B cell (primary cell): Measurements from ENCODE around the gene TMOD3. TPM values are rescaled to one million over a fixed set of nuclear protein-coding genes. Genes with fewer than 3 reads are reported as not detected.
"Not testable (repeated sequence)": the region's sequence is repeated elsewhere in the genome, so short reads cannot be mapped to it uniquely, and the experiment has no call there.

ENCODE experiments used
- ATAC-seq: fragments of 200-7000 bp; cut with Tn5 transposase; one replicate; pipeline ENCODE4 v1.10.0; 2021; ENCODE audit warnings: low read depth, mild to moderate bottlenecking, moderate number of reproducible peaks, moderate library complexity
- CTCF ChIA-PET: fragments of 350-600 bp; sonication (Branson Sonifier 250); formaldehyde crosslinking; loops from one replicate; lab custom pipeline; 2021; ENCODE audit warnings: antibody characterized with exemption, inconsistent platforms; lab: Charles Lee
- POLR2A ChIA-PET: fragments of 350-600 bp; sonication (Branson Sonifier 250); formaldehyde crosslinking; loops from one replicate; lab custom pipeline; 2021; ENCODE audit warnings: antibody characterized with exemption; lab: Charles Lee
- DNase-seq: peaks from one replicate; pipeline ENCODE4 v3.0.0; 2013
- H2AFZ ChIP-seq: 2 replicates; pipeline ENCODE4 v1.6.1; 2012; ENCODE audit warnings: mild to moderate bottlenecking, low read depth, low read length; ENCODE audit not compliant: insufficient read depth, poor library complexity, severe bottlenecking
- H3K27ac ChIP-seq, 2 donors: 1 replicate in 1 of 2; 2 replicates in 1 of 2; pipeline ENCODE4 v1.5.1; 2012 to 2013; ENCODE audit warnings: low read length in 2 of 2, mild to moderate bottlenecking in 2 of 2, moderate library complexity in 1 of 2
- H3K27me3 ChIP-seq, 4 experiments: fragments of 200-600 bp in 1 of 4; sonication (generic) in 1 of 4; replicated peaks in 1 of 4; 1 replicate in 2 of 4; 2 replicates in 2 of 4; pipeline versions ENCODE4 v1.6.1 to v1.7.0; 2013 to 2016; ENCODE audit warnings: low read length in 3 of 4, mild to moderate bottlenecking in 2 of 4, mixed read lengths in 1 of 4, moderate library complexity in 1 of 4; ENCODE audit not compliant: insufficient read depth in 4 of 4, control insufficient read depth in 3 of 4; ENCODE audit errors: control extremely low read depth in 1 of 4
- H3K36me3 ChIP-seq, 2 experiments: replicated peaks in 1 of 2; 1 replicate in 1 of 2; 2 replicates in 1 of 2; pipeline versions ENCODE4 v1.6.1 to v1.7.1; 2013; ENCODE audit warnings: low read length in 1 of 2; ENCODE audit not compliant: insufficient read depth in 2 of 2, control insufficient read depth in 1 of 2; ENCODE audit errors: control extremely low read depth in 1 of 2, extremely low read depth in 1 of 2
- H3K4me1 ChIP-seq, 2 donors: fragments of 200-600 bp in 1 of 2; sonication (generic) in 1 of 2; 1 replicate in 1 of 2; 2 replicates in 1 of 2; pipeline versions ENCODE4 v1.5.1 to v1.6.1; 2013 to 2017; ENCODE audit warnings: low read length in 2 of 2; ENCODE audit not compliant: control insufficient read depth in 2 of 2, insufficient read depth in 2 of 2
- H3K4me2 ChIP-seq: replicated peaks from 2 replicates; pipeline ENCODE3; 2012; ENCODE audit warnings: mild to moderate bottlenecking, low read depth, low read length; ENCODE audit not compliant: poor library complexity, severe bottlenecking
- H3K4me3 ChIP-seq, 5 experiments: fragments of 200-600 bp in 1 of 5; sonication (generic) in 1 of 5; 1 replicate in 3 of 5; 2 replicates in 2 of 5; pipeline versions ENCODE4 v1.5.1 to v1.7.0; 2011 to 2016; ENCODE audit warnings: low read length in 4 of 5, mild to moderate bottlenecking in 4 of 5, low read depth in 2 of 5, control low read depth in 1 of 5, moderate library complexity in 1 of 5; ENCODE audit not compliant: insufficient read depth in 1 of 5; ENCODE audit errors: control extremely low read depth in 1 of 5, extremely low read depth in 1 of 5
- H3K79me2 ChIP-seq: fragments of 200-600 bp; sonication (generic); one replicate; pipeline ENCODE4 v1.6.0; 2016; ENCODE audit warnings: low read length; ENCODE audit not compliant: control insufficient read depth, insufficient read depth
- H3K9ac ChIP-seq: fragments of 200-600 bp; sonication (generic); 2 replicates; pipeline ENCODE4 v1.6.1; 2017; ENCODE audit warnings: mild to moderate bottlenecking, low read length, moderate library complexity
- H3K9me3 ChIP-seq, 3 donors: one replicate each; pipeline versions ENCODE4 v1.6.1 to v1.7.1; 2013; ENCODE audit warnings: low read length in 2 of 3; ENCODE audit not compliant: control insufficient read depth in 2 of 3, insufficient read depth in 1 of 3; ENCODE audit errors: control extremely low read depth in 1 of 3
- H4K20me1 ChIP-seq: 2 replicates; pipeline ENCODE4 v1.6.0; 2012; ENCODE audit warnings: mild to moderate bottlenecking, low read length; ENCODE audit not compliant: insufficient read depth, control insufficient read depth, poor library complexity, severe bottlenecking
- H3K27ac Mint-ChIP-seq: one replicate; pipeline ENCODE4 v1.8.0; 2021; ENCODE audit warnings: mixed read lengths
- H3K27me3 Mint-ChIP-seq: one replicate; pipeline ENCODE4 v1.8.0; 2021; ENCODE audit warnings: mixed read lengths
- H3K4me1 Mint-ChIP-seq: one replicate; pipeline ENCODE4 v1.8.0; 2021; ENCODE audit warnings: mixed read lengths
- H3K4me3 Mint-ChIP-seq: one replicate; pipeline ENCODE4 v1.8.0; 2021; ENCODE audit warnings: mixed read lengths
- H3K9me3 Mint-ChIP-seq: one replicate; pipeline ENCODE4 v1.8.0; 2022; ENCODE audit warnings: mixed read lengths; ENCODE audit not compliant: insufficient read depth
- EZH2 ChIP-seq: IDR thresholded peaks from 2 replicates; pipeline ENCODE4 v1.6.1; 2012; ENCODE audit warnings: borderline replicate concordance, low read depth, mild to moderate bottlenecking, moderate library complexity, low read length; ENCODE audit not compliant: insufficient read depth, poor library complexity, severe bottlenecking
- WGBS: methylation state at CpG from one replicate; pipeline ENCODE4 v1.1.5; 2013; ENCODE audit warnings: missing lambda C conversion rate; ENCODE audit not compliant: insufficient coverage; 5-methylcytosine and 5-hydroxymethylcytosine counted together
- intact Hi-C: fragments of 100-400 bp; cut with micrococcal nuclease; formaldehyde crosslinking; loops from one replicate; pipeline ENCODE4 v1.10.0; 2022
- polyA plus RNA-seq: library from polyadenylated mRNA; depleted of rRNA; stranded (reverse); fragments of >200 nt; gene quantifications from 2 replicates; pipeline ENCODE4 v1.2.3, GENCODE V29; 2012
- total RNA-seq, 2 donors: library from RNA; stranded (reverse); fragments of 120-200 nt in 1 of 2; gene quantifications; 1 replicate in 1 of 2; 2 replicates in 1 of 2; pipeline versions ENCODE4 v1.2.3 to v1.2.4, GENCODE V29; 2013 to 2022
- TF ChIP-seq, protein P1 (sequence below): fragments of 200-600 bp; IDR thresholded peaks from one replicate; pipeline ENCODE4 v1.8.0; 2022; ENCODE audit warnings: antibody characterized with exemption, mild to moderate bottlenecking

TMOD3 gene
- total and polyA plus RNA-seq, 2 donors (not counting 1 experiment from before 2014, with no cell fraction given), result 7.2 to 52.1 TPM

DNA sequence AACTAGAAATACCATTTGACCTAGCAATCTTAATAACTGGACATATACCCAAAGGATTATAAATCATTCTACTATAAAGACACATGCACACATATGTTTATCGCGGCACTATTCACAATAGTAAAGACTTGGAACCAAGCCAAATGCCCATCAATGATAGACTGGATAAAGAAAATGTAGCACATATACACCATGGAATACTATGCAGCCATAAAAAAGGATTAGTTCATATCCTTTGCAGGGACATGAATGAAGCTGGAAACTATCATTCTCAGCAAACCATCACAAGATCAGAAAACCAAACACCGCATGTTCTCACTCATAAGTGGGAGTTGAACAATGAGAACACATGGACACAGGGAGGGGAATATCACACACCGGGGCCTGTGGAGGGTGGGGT is 37.0 kb upstream of the TMOD3 start:
- DNase-seq, H3K4me3 ChIP-seq, H3K9ac ChIP-seq, H3K27ac ChIP-seq, CTCF ChIA-PET, H3K27me3 ChIP-seq, H3K27ac Mint-ChIP-seq, H3K9me3 Mint-ChIP-seq, H3K79me2 ChIP-seq, ATAC-seq, H3K27me3 Mint-ChIP-seq, POLR2A ChIA-PET, H3K4me1 ChIP-seq, H3K36me3 ChIP-seq, H3K4me3 Mint-ChIP-seq, H3K4me2 ChIP-seq, H4K20me1 ChIP-seq, H3K4me1 Mint-ChIP-seq, intact Hi-C loops, H3K9me3 ChIP-seq, H2AFZ ChIP-seq: not testable (repeated sequence)
- WGBS, result no CpG with 5 or more reads among the region's 4 CpGs

DNA sequence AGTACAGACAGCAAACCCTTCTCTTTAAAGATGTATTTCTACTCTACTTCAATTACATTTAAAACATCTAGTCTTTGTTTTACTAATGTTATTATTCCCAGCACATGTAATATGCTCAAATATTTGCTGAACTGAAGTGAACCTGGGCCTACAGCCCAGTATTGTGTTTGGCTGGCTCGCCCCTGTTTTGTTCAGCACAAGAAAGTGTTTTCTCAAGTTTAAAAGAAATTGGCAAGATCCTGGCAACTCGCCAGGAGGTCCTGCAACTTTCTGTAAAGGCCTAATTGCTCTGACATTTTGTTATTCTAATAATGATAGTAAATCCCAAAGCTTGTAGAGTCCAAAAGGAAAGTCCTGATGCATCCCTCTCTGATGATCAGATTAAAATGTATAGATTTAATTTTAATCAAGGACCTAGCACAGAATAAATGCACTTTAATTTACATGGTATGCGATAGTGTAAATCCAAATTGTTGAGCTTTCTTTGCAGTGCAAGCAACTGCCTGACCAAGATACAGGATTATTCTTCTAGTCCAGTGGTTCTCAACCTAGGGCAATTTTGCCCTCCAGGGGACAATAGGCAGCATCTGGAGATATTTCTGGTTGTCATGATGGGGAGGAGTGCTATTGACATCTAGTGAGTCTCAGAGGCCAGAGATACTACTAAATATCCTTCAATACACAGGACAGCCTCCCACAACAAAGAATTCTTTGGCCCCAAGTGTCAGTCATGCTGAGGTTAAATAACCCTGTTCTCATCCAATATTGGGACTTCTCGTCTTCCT is 35.7 kb upstream of the TMOD3 start:
- H3K27me3 ChIP-seq, result no peaks in the 10 kb centered on the region
- Mint-ChIP-seq H3K4me3 (no peak overlapping the region), H3K9me3 (no peaks in the 10 kb centered on the region), H3K27me3 (no peaks in the 10 kb centered on the region), H3K27ac (no peak overlapping the region), H3K4me1 (no peaks in the 10 kb centered on the region)
- peaks cover 0 to 7% of the 10 kb centered on the region in 2 experiments for H3K36me3 ChIP-seq
- intact Hi-C loops, result no loop called here
- WGBS, result 100% methylated on average over 1 of the region's 4 CpGs
- no peaks in the 10 kb centered on the region for H4K20me1 ChIP-seq
- H3K79me2 ChIP-seq, result no peaks in the 10 kb centered on the region
- H2AFZ ChIP-seq, result no peak overlapping the region
- CTCF ChIA-PET, result interaction anchor here (1.2 kb wide), 2 partner anchors 11 to 17 kb away, joined by 3 read pairs; no protein-coding TSS in a partner anchor
- no peak overlapping the region for H3K27ac ChIP-seq
- no peaks in the 10 kb centered on the region for H3K9me3 ChIP-seq
- H3K4me2 ChIP-seq, result no peak overlapping the region
- H3K4me3 ChIP-seq, result no peak overlapping the region
- no peak for DNase-seq
- H3K9ac ChIP-seq, result no peak overlapping the region
- TF ChIP-seq, protein P1, sequence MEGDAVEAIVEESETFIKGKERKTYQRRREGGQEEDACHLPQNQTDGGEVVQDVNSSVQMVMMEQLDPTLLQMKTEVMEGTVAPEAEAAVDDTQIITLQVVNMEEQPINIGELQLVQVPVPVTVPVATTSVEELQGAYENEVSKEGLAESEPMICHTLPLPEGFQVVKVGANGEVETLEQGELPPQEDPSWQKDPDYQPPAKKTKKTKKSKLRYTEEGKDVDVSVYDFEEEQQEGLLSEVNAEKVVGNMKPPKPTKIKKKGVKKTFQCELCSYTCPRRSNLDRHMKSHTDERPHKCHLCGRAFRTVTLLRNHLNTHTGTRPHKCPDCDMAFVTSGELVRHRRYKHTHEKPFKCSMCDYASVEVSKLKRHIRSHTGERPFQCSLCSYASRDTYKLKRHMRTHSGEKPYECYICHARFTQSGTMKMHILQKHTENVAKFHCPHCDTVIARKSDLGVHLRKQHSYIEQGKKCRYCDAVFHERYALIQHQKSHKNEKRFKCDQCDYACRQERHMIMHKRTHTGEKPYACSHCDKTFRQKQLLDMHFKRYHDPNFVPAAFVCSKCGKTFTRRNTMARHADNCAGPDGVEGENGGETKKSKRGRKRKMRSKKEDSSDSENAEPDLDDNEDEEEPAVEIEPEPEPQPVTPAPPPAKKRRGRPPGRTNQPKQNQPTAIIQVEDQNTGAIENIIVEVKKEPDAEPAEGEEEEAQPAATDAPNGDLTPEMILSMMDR, result no peak
- TF ChIP-seq EZH2, result no peak
- POLR2A ChIA-PET, result no interaction called here
- ATAC-seq, result no peak
- no peaks in the 10 kb centered on the region for H3K4me1 ChIP-seq
